BE2C (cell line): ENCODE measurements around the gene TMCC1.

Experiments
- DNase-seq: peaks from one replicate; pipeline ENCODE4 v3.0.0-alpha.2; 2020
- H3K27me3 ChIP-seq: fragments of 250-450 bp; sonication (Bioruptor Pico); 2 replicates; pipeline ENCODE4 v1.5.1; 2020; ENCODE audit warnings: mild to moderate bottlenecking
- H3K36me3 ChIP-seq: fragments of 250-450 bp; sonication (Bioruptor Pico); 2 replicates; pipeline ENCODE4 v1.5.1; 2020; ENCODE audit warnings: mild to moderate bottlenecking
- H3K4me1 ChIP-seq: fragments of 250-450 bp; sonication (Bioruptor Pico); 2 replicates; pipeline ENCODE4 v1.5.1; 2020
- H3K4me3 ChIP-seq: 2 replicates; pipeline ENCODE4 v1.5.1; 2011; ENCODE audit warnings: low read depth, low read length
- H3K9me3 ChIP-seq: fragments of 250-450 bp; sonication (Bioruptor Pico); 2 replicates; pipeline ENCODE4 v1.5.1; 2020
- TF ChIP-seq, protein P1 (sequence below): IDR thresholded peaks from 2 replicates; pipeline ENCODE4 v1.5.1; 2012; ENCODE audit warnings: mild to moderate bottlenecking, low read depth, low read length

TMCC1 gene

DNA sequence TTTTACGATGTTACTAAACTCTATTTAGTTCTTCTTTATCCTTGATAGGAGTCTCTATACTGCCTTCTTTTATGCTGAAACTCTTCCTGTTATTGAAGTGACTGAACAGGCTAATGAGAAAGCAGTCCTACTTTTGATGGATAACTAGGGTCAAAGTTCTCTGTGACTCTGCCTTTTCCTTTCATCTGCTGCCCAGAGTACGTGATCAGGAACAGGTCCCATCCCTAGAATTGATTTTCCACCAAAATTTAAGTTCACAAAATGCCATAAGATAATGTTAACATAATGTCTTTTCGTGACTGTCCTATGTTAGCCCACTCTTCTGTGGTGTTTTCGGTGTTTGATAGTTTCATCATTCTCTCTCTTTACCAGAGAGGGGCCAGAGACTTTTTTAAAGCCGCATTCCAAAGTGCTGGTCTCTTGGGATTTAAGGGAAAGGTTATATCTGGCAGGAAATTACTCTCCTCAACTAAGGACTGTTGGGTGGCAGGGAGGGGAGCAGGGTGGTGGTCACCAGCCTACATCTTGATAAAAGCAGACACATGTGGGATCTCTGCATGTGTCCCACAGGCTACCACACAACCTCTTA lies 236.8 kb downstream of the TMCC1 start:
- TF ChIP-seq, protein P1, sequence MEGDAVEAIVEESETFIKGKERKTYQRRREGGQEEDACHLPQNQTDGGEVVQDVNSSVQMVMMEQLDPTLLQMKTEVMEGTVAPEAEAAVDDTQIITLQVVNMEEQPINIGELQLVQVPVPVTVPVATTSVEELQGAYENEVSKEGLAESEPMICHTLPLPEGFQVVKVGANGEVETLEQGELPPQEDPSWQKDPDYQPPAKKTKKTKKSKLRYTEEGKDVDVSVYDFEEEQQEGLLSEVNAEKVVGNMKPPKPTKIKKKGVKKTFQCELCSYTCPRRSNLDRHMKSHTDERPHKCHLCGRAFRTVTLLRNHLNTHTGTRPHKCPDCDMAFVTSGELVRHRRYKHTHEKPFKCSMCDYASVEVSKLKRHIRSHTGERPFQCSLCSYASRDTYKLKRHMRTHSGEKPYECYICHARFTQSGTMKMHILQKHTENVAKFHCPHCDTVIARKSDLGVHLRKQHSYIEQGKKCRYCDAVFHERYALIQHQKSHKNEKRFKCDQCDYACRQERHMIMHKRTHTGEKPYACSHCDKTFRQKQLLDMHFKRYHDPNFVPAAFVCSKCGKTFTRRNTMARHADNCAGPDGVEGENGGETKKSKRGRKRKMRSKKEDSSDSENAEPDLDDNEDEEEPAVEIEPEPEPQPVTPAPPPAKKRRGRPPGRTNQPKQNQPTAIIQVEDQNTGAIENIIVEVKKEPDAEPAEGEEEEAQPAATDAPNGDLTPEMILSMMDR: no peak
- Histone ChIP-seq H3K9me3 (no peaks in the 10 kb centered on the region), H3K4me1 (peaks cover 28% of the 10 kb centered on the region), H3K36me3 (peaks cover 31% of the 10 kb centered on the region), H3K4me3 (no peak overlapping the region), H3K27me3 (no peaks in the 10 kb centered on the region)
- no peak for DNase-seq

DNA sequence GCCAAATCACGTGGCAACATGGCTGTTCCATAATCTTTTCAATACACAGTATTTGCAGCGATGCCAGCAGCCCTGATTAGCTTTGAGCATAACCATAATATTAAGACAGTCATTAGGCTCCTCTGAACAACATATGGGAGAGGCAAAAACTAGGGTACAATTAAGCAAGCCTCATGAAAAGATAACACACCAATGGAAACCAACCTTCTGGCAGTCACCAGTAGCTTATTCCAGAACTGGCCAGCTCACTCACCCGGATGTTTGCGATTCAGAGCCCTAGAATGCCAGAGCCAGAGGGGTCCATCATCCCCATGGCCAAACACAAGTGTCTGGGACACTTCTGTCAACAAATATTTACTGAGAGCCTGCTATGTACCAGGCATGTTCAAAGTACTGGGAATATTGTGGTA lies 238.2 kb downstream of the TMCC1 start:
- Histone ChIP-seq H3K9me3 (no peaks in the 10 kb centered on the region), H3K27me3 (no peaks in the 10 kb centered on the region), H3K4me3 (no peak overlapping the region), H3K36me3 (peaks cover 36% of the 10 kb centered on the region), H3K4me1 (peaks cover 37% of the 10 kb centered on the region)
- no peak for DNase-seq
- TF ChIP-seq, protein P1: no peak

DNA sequence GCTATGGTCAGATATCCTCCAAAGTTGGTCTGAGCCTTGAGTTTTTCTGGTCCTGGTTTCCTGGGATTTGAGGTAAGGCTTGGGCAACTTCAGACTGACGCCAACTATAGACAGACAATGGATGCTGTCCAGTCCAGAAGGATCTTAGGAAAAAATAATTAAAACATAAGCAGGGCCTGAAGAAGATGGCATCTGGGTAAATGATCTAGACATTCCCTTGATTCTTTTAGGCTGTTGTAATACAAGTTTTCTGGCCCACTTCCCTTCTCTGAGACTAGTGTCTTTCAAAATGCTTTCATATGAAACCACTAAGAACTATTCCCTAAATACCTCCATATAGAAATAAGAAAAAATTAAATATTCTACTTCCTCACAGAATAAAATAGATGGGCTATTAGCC lies 239.4 kb downstream of the TMCC1 start:
- TF ChIP-seq, protein P1: no peak
- no peak overlapping the region for H3K4me3 ChIP-seq
- H3K4me1 ChIP-seq: peaks cover 37% of the 10 kb centered on the region
- H3K9me3 ChIP-seq: no peaks in the 10 kb centered on the region
- no peaks in the 10 kb centered on the region for H3K27me3 ChIP-seq
- no peak for DNase-seq
- peaks cover 30% of the 10 kb centered on the region for H3K36me3 ChIP-seq

DNA sequence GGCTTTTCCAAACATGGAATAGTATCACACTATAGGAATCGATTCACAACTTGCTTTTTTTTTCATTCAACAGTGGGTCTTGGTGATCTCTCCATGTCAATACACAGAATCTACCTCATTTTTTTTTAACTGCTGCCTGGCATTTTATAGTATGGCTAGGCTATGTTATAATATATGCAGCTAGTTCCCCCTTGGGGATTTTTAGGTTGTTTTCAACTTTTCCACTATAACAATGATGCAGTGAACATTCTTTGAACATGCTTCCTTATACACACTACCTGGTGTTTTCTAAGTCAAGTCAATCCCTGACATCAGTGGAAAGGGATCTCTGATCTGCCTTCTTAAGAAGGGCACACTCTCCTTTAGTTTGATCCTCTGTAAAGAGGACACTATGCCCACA lies 240.5 kb downstream of the TMCC1 start:
- Histone ChIP-seq H3K36me3 (peaks cover 30% of the 10 kb centered on the region), H3K27me3 (no peaks in the 10 kb centered on the region), H3K4me1 (peaks cover 32% of the 10 kb centered on the region), H3K4me3 (no peak overlapping the region), H3K9me3 (no peaks in the 10 kb centered on the region)
- TF ChIP-seq, protein P1: no peak
- DNase-seq: no peak

DNA sequence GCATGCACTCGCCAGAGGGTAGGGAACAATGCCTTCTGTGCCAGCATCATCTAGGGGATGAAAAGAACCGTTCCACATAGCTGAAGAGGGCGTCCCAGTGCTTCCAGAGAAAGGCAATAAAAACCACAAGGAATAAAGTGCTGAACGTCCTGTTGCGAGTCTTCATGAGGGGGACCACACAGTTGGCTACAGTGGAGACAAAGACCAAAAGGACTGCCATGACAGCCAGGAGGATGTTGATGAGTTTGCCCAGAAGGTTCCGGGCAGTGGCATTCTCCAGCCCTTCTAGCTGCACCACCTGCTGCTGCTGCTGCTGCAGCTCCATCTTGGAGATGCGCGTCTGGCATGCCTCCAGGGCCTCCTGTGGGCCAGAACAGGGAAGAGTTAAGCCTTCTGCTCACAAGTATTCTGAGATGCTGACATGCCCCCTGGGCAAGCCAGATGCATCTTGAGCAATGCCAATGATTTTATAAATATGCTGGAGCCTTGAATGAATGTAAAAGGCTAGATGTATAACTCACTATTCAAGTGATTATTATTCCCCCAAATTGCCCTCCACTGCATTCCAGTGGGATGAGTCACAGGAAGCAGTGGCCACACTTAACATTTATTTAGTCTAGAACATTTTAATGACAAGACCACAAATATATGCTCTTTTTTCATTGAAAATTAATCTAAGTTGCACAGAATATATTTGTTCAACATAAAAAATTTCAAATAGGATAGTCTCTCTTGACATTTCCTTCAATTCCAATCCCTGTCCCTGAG lies 241.9 kb downstream of the TMCC1 start:
- H3K4me3 ChIP-seq: no peak overlapping the region
- TF ChIP-seq, protein P1: peak; percentile 5; the same call in 1 of the 2 replicates
- H3K27me3 ChIP-seq: no peaks in the 10 kb centered on the region
- H3K9me3 ChIP-seq: no peaks in the 10 kb centered on the region
- H3K36me3 ChIP-seq: peaks cover 27% of the 10 kb centered on the region
- DNase-seq: peak; percentile 76
- peaks cover 18% of the 10 kb centered on the region for H3K4me1 ChIP-seq

DNA sequence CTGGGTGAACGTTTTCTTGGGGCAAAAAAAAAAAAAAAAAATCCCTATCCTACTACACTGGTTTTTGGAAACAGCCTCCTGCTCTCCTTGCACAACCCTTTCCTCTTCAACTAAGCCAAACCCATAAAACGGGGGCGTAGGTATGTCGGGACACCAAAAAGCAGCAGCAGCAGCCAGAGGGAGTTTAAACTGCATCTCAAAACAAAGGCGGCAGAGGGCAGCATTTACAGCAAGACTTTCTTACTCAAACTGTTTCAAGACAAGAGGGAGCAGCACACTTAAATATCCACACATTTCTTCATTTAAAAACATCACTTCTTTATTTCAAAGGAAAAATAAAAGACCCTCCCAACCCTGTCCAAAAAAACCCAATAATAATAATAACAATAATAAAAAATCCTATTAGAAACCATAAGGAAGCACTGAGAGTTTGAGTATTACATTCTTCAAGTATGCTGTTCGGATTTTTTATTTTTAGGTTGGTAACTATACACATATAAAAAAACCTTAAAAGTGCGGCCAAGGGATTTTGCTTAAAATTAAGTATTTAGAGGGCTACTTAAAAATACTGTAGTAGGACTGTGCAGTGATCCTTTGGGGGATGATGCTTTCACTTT lies 243.1 kb downstream of the TMCC1 start:
- Histone ChIP-seq H3K4me3 (no peak overlapping the region), H3K36me3 (peaks cover 27% of the 10 kb centered on the region), H3K9me3 (no peaks in the 10 kb centered on the region), H3K4me1 (peaks cover 17% of the 10 kb centered on the region), H3K27me3 (no peaks in the 10 kb centered on the region)
- peak; percentile 68 for DNase-seq
- TF ChIP-seq, protein P1: peak; percentile 81
